IPS-NIHi11 (cell line): ENCODE data around the gene UST.
"Not testable (repeated sequence)": the region's sequence is repeated elsewhere in the genome, so short reads cannot be mapped to it uniquely, and the experiment has no call there.

Source experiments
- DNase-seq: peaks from one replicate; pipeline ENCODE4 v3.0.0; 2012; ENCODE audit warnings: mixed read lengths, low spot score

The UST gene

GRCh38 chr6:149088361-149088760, 341.5 kb downstream of the UST start:
- no peak for DNase-seq

GRCh38 chr6:149089510-149089909, 342.7 kb downstream of the UST start:
- DNase-seq, result no peak

- no peak for DNase-seq
Measured at GRCh38 chr6:149090937-149091336, 344.1 kb downstream of the UST start.

- DNase-seq, result no peak
Measured at GRCh38 chr6:149093643-149094042, 346.8 kb downstream of the UST start.

GRCh38 chr6:149094156-149094555, 347.3 kb downstream of the UST start:
- no peak for DNase-seq

GRCh38 chr6:149094934-149095351, 348.1 kb downstream of the UST start:
- no peak for DNase-seq

GRCh38 chr6:149095842-149096241, 349.0 kb downstream of the UST start:
- DNase-seq, result no peak

- no peak for DNase-seq
Measured at GRCh38 chr6:149097794-149098193, 351.0 kb downstream of the UST start.

GRCh38 chr6:149098700-149099276, 352.0 kb downstream of the UST start:
- no peak for DNase-seq

- DNase-seq, result no peak
Measured at GRCh38 chr6:149102324-149102723, 355.5 kb downstream of the UST start.

GRCh38 chr6:149103950-149104349, 357.1 kb downstream of the UST start:
- not testable (repeated sequence) for DNase-seq

GRCh38 chr6:149107520-149107919, 360.7 kb downstream of the UST start:
- DNase-seq, result no peak

GRCh38 chr6:149108038-149108748, 361.4 kb downstream of the UST start:
- DNase-seq, result no peak

GRCh38 chr6:149108749-149109100, 361.9 kb downstream of the UST start:
- DNase-seq, result no peak

- DNase-seq, result no peak
Measured at GRCh38 chr6:149109397-149110070, 362.7 kb downstream of the UST start.

GRCh38 chr6:149111556-149112115, 364.8 kb downstream of the UST start:
- no peak for DNase-seq

GRCh38 chr6:149112976-149113375, 366.1 kb downstream of the UST start:
- no peak for DNase-seq

- no peak for DNase-seq
Measured at GRCh38 chr6:149114167-149114566, 367.3 kb downstream of the UST start.

- DNase-seq, result no peak
Measured at GRCh38 chr6:149118737-149119653, 372.2 kb downstream of the UST start.

GRCh38 chr6:149122850-149123821, 376.3 kb downstream of the UST start:
- DNase-seq, result no peak

GRCh38 chr6:149125309-149125708, 378.5 kb downstream of the UST start:
- no peak for DNase-seq
